ENCODE measurements around the gene GAPVD1. TPM values are rescaled to one million over a fixed set of nuclear protein-coding genes. Genes with fewer than 3 reads are reported as not detected.

The GAPVD1 gene
- total and polyA plus RNA-seq, 2 of the 13 experiments (the other 11 are each of a cell fraction or from before 2014, with no cell fraction given) = 11.1 to 33.2 TPM

- BruUV-seq (replicated peaks) = TSS peak; percentile 20
- H3K4me2 ChIP-seq (ENCODE audit: low read depth, low read length) = peak overlapping the region; percentile 49
- FAIRE-seq (peak; percentile 88), DNase-seq (ENCODE audit: low spot score) (peak; percentile 90), ATAC-seq (peak; percentile 89)
- no peaks in the 10 kb centered on the region; the same call in 1 of the 2 replicates for H4K20me1 ChIP-seq (ENCODE audit: insufficient read depth, low read length)
- H3K27me3 ChIP-seq (ENCODE audit: control insufficient read depth in 1 of 2, insufficient read depth in 2 of 2, low read length in 2 of 2) = no peaks in the 10 kb centered on the region
- peak overlapping the region; percentile 81 for H3K27ac ChIP-seq (ENCODE audit: extremely low read length, insufficient read depth, low read length)
- no peaks in the 10 kb centered on the region for H3K9me3 ChIP-seq (ENCODE audit: low read length)
- peaks cover 76% of the 10 kb centered on the region for H3K4me1 ChIP-seq (ENCODE audit: insufficient read depth, low read length)
- peaks cover 76% of the 10 kb centered on the region for H3K79me2 ChIP-seq (ENCODE audit: insufficient read depth, low read length)
- peak overlapping the region in 2 of 3 experiments; percentile 11 to 40; a peak in 2 of 6 replicates for H3K4me3 ChIP-seq (replicated peaks in 1 of 3; ENCODE audit: insufficient read depth in 1 of 3, low read depth in 2 of 3, low read length in 3 of 3)
- POLR2A ChIA-PET = interaction anchor here (0.6 to 1.6 kb wide), 5 partner anchors 11 to 73 kb away, joined by 3 to 25 read pairs (median 6); partner anchors contain the start of genes GAPVD1, HSPA5 and RABEPK
- intact Hi-C loops (cut with micrococcal nuclease; ENCODE audit: unreplicated experiment) (loop anchor here (1.0 kb wide), 1 partner anchor 25 kb away; no protein-coding TSS in a partner anchor), in situ Hi-C loops (cut with HindIII; ENCODE audit: extremely low pct_ligation_motif_present, low pct_unique_long_range_greater_than_20kb) (no loop called here)
- H3K9ac ChIP-seq (ENCODE audit: insufficient read depth, low read depth, low read length) = 0 out of 2 replicates have a peak overlapping the region, but pooled peaks have one; percentile 13
- CTCF ChIA-PET (ENCODE audit: low intra/inter-chr PET ratio, low total read pairs) = no interaction called here
- under 1% methylated on average over 3 of the region's 3 CpGs for WGBS (ENCODE audit: low lambda C conversion rate)
- H2AFZ ChIP-seq (ENCODE audit: low read length) = no peak overlapping the region
- no peaks in the 10 kb centered on the region; a peak in 1 of 5 replicates for H3K36me3 ChIP-seq (replicated peaks in 1 of 2; ENCODE audit: control insufficient read depth in 1 of 2, insufficient read depth in 2 of 2, low read length in 2 of 2)
- peak; percentile 76 for TF ChIP-seq SOX5 (CRISPR knock-in tag; IDR thresholded peaks at IDR 0.05; ENCODE audit: borderline replicate concordance)
- no peak for TF ChIP-seq DRAP1 (CRISPR knock-in tag; IDR thresholded peaks at IDR 0.05)
- 0 out of 2 replicates have a peak, but pooled peaks have one; percentile 34 for TF ChIP-seq NR2F6 (IDR thresholded peaks at IDR 0.05)
- TF ChIP-seq NR2F6 (CRISPR knock-in tag; IDR thresholded peaks at IDR 0.05) = peak; percentile 43; the same call in 1 of the 2 replicates
- no peak for TF ChIP-seq GATAD1 (CRISPR knock-in tag; IDR thresholded peaks at IDR 0.05)
- TF ChIP-seq ZIK1 (CRISPR knock-in tag; IDR thresholded peaks at IDR 0.05; ENCODE audit: borderline replicate concordance, low read depth) = no peak
- peak; percentile 55; the same call in 1 of the 2 replicates for TF ChIP-seq IRF2 (CRISPR knock-in tag; IDR thresholded peaks at IDR 0.05)
- peak; percentile 98 for TF ChIP-seq HNF4A (CRISPR knock-in tag; IDR thresholded peaks at IDR 0.05)
- TF ChIP-seq HOXA3 (CRISPR knock-in tag; IDR thresholded peaks at IDR 0.05) = peak; percentile 54; the same call in 1 of the 2 replicates
- peak; percentile 86 for TF ChIP-seq NCOR1 (IDR thresholded peaks at IDR 0.05; ENCODE audit: borderline replicate concordance, low read length)
- TF ChIP-seq ZNF547 (CRISPR knock-in tag; IDR thresholded peaks at IDR 0.05) = no peak
- no peak for TF ChIP-seq ZNF501 (CRISPR knock-in tag; IDR thresholded peaks at IDR 0.05)
- TF ChIP-seq ZNF816 (CRISPR knock-in tag; IDR thresholded peaks at IDR 0.05; ENCODE audit: borderline replicate concordance) = peak; percentile 83; the same call in 1 of the 2 replicates
- peak; percentile 70; the same call in 1 of the 2 replicates for TF ChIP-seq RCOR2 (CRISPR knock-in tag; IDR thresholded peaks at IDR 0.05)
- TF ChIP-seq ZNF235 (CRISPR knock-in tag; IDR thresholded peaks at IDR 0.05; ENCODE audit: borderline replicate concordance) = no peak
- TF ChIP-seq THAP11 (CRISPR knock-in tag; IDR thresholded peaks at IDR 0.05) = peak; percentile 82
- TF ChIP-seq ZNF503 (CRISPR knock-in tag; IDR thresholded peaks at IDR 0.05) = 0 out of 2 replicates have a peak, but pooled peaks have one; percentile 28
- TF ChIP-seq CEBPB (IDR thresholded peaks at IDR 0.05; ENCODE audit: borderline replicate concordance, low read depth, low read length) = peak; percentile 52; the same call in 1 of the 2 replicates
- TF ChIP-seq ZNF614 (CRISPR knock-in tag; IDR thresholded peaks at IDR 0.05; ENCODE audit: borderline replicate concordance) = 0 out of 2 replicates have a peak, but pooled peaks have one; percentile 30
- no peak for TF ChIP-seq CAMTA2 (CRISPR knock-in tag; IDR thresholded peaks at IDR 0.05; ENCODE audit: borderline replicate concordance)
- no peak for TF ChIP-seq ZNF761 (CRISPR knock-in tag; conservative IDR thresholded peaks at IDR 0.05)
- TF ChIP-seq IKZF5 (CRISPR knock-in tag; IDR thresholded peaks at IDR 0.05) = peak; percentile 64; the same call in 1 of the 2 replicates
- TF ChIP-seq SIX4 (CRISPR knock-in tag; IDR thresholded peaks at IDR 0.05) = 0 out of 2 replicates have a peak, but pooled peaks have one; percentile 40
Observed at GRCh38 chr9:125272697-125273096, 11.1 kb downstream of the GAPVD1 start.
